ENCODE results near the gene GFRA1.

The GFRA1 gene

DNA sequence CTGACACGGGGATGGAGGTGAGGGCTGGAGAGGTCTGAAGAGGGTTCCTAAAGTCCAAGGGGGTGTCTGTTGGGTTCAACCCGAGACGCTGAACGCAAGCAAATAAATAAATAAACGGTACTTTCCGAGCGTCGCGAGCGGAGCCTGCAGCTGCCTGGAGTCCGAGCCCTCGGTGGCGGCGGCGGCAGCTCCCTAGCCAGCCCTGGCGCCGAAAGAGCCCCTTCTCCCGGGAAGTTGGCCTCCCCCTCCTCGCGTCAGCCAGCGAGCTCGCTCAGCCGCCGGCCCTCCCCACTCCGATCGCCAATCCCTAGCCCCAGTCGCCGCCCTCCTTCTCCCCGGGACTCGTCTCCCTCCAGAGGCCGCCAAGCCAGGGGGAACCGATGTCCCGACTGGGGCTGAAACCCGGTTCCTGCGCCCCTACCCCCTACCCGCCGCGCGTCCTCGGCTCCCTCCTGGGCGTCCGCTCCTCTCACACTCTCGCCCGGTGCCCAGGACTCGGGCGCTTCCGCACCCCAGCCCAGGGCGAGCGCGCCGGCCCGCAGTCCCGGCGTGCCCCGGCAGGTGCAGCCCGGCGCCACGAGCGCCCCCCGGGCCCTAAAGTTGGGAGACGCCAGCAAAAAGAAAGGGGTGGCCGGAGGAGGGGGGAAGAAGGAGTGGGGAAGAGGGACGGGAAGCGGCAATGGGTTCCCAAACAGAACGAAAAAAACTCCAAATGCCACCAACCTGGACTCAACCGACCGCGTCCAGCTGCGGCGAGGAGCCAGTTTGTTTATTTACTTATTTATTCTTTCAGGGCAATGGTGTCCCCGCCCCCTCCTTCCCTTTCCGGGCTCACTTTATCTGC is at the start of gene GFRA1:
Gene GFRA1 (minus strand): TSS at position 767 of the 844 bp plus-strand sequence. CDS start 1,177 bp downstream, outside the sequence.
- no peak for TF ChIP-seq CTCF (IDR thresholded peaks at IDR 0.05; ENCODE audit: low read depth, low read length)
- no peak for DNase-seq (ENCODE audit: low read depth, low spot score)
- in situ Hi-C loops (cut with HindIII; ENCODE audit: low sequenced_read_pairs), result no loop called here
- H3K4me3 ChIP-seq (ENCODE audit: low read depth, low read length), result peak within 1 kb of the TSS; percentile 53

GRCh38 chr10:116316503-116316902 is 43.5 kb upstream of the GFRA1 start:
- TF ChIP-seq CTCF (IDR thresholded peaks at IDR 0.05; ENCODE audit: low read depth, low read length), result no peak
- H3K4me3 ChIP-seq (ENCODE audit: low read depth, low read length), result no peak overlapping the region
- peak; percentile 3 for DNase-seq (ENCODE audit: low read depth, low spot score)
- in situ Hi-C loops (cut with HindIII; ENCODE audit: low sequenced_read_pairs), result no loop called here

DNA sequence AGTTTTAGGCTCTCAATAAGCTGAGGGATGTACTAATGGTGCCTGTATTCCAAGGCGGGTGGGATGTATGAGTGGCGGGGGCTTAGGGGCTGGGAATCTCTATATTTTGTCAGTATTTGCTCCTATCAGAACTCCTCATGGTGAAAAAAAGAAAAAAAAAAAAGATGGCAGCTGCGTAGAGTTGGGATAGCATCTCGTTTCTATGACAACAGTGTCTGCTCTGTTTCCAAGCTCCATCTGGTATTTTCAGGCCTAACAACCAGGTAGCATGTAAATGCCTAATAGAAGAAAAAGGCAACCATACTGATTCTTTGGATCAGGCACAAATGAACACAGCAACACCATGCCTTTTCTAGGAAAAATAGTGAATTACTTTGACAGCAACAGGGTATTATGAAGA is 39.5 kb upstream of the GFRA1 start:
- no peak for TF ChIP-seq CTCF (IDR thresholded peaks at IDR 0.05; ENCODE audit: low read depth, low read length)
- no peak for DNase-seq (ENCODE audit: low read depth, low spot score)
- in situ Hi-C loops (cut with HindIII; ENCODE audit: low sequenced_read_pairs), result no loop called here
- H3K4me3 ChIP-seq (ENCODE audit: low read depth, low read length), result no peak overlapping the region

DNA sequence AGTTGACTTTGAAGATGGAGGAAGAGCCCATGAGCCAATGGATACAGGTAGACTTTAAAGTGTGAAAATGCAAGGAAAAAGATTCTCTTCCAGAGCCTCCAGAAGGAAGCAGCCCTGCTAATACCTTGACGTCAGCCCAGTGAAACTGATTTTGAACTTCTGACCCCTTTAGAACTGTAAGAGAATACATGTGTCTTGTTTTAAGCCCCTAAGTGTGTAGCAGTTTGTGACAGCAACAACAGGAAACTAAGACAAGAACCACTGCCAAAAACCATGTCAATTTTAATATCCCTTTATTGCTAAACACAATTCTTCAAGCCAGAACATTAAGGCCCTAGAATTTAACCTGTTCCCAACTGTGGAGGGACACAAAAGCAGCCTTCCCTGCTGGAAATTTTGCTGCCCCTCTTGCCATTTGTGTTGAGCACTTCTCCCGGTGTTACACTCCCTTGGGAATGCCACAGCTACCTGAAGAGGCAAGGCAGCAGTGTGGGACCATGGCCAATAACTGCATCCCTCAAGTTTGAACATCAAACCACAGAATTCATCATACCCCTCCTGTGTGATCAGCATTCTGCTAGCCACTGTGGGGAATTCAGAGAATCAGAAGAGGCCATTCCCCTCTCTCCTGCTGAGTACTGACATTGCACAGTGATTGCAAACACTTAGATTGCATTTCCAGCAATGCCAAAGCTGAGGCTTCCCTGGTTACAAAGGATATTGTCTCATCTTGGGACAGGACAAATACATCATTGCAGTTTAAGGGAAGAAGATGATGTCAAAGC is 38.9 kb upstream of the GFRA1 start:
- TF ChIP-seq CTCF (IDR thresholded peaks at IDR 0.05; ENCODE audit: low read depth, low read length), result no peak
- in situ Hi-C loops (cut with HindIII; ENCODE audit: low sequenced_read_pairs), result no loop called here
- DNase-seq (ENCODE audit: low read depth, low spot score), result peak; percentile 1
- no peak overlapping the region for H3K4me3 ChIP-seq (ENCODE audit: low read depth, low read length)

GRCh38 chr10:116311016-116311415 is 38.0 kb upstream of the GFRA1 start:
- DNase-seq (ENCODE audit: low read depth, low spot score), result no peak
- in situ Hi-C loops (cut with HindIII; ENCODE audit: low sequenced_read_pairs), result no loop called here
- H3K4me3 ChIP-seq (ENCODE audit: low read depth, low read length), result no peak overlapping the region
- TF ChIP-seq CTCF (IDR thresholded peaks at IDR 0.05; ENCODE audit: low read depth, low read length), result no peak

DNA sequence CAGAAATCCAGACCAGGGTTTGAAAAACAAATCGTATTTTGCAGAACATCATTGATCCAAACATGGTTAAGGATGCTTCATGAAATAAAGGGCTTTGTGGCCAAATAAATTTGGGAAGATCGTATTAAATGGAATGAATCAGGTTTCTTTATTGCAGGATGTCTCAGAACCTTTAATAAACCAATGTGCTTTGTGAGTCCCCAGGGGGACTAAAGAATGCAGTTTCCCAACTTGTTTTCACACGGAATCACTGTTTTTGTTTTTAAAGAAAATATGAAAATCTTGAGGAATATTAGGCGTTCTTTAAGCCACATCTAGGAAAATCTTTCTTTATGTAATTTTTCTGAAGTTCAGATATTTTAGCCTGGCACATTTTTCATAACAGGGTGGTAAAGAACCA is 34.4 kb upstream of the GFRA1 start:
- no peak for DNase-seq (ENCODE audit: low read depth, low spot score)
- no peak for TF ChIP-seq CTCF (IDR thresholded peaks at IDR 0.05; ENCODE audit: low read depth, low read length)
- no peak overlapping the region for H3K4me3 ChIP-seq (ENCODE audit: low read depth, low read length)
- in situ Hi-C loops (cut with HindIII; ENCODE audit: low sequenced_read_pairs), result no loop called here
